Upper lobe of left lung (tissue), 4 donors: ENCODE results near the gene KCNQ4.

Experiments
- EP300 ChIP-seq, 4 donors: sonication (generic); formaldehyde crosslinking; IDR thresholded peaks; one replicate each; pipeline ENCODE4 v1.5.1; 2017; ENCODE audit warnings: antibody characterized with exemption in 4 of 4, control low read depth in 2 of 4
- POLR2A ChIP-seq, 4 donors: fragments of 450-650 bp; IDR thresholded peaks; one replicate each; pipeline ENCODE4 v1.5.1; 2016 to 2017; ENCODE audit warnings: antibody characterized with exemption in 4 of 4, mild to moderate bottlenecking in 2 of 4
- POLR2AphosphoS5 ChIP-seq, 2 donors: sonication (generic); formaldehyde crosslinking; IDR thresholded peaks; one replicate each; pipeline ENCODE4 v1.5.1; 2017; ENCODE audit warnings: antibody characterized with exemption in 2 of 2
- TF ChIP-seq, protein P1 (sequence below), 6 experiments: fragments of 450-650 bp in 4 of 6; fragments of 200-600 bp in 2 of 6; sonication (generic) in 2 of 6; IDR thresholded peaks; one replicate each; pipeline ENCODE4 v1.5.1; 2016 to 2019; ENCODE audit warnings: antibody characterized with exemption in 6 of 6

DNA sequence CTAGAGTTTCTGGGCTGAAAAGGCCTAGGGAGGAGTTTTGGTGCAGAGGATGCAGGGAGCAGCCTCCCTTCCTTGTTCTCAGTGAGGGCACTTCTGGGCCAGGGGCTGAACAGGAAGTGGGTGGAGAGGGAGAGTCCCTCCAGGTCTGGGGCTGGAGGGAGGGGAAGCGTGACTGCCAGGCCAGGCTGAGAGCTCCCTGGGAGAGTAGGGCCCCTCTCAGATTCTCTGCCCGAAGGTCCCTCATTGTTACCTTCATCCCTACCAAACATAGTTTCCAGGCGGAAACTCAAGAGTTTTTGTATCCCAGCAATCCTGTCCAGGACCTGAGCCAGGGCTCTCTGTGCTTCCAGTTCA is 41.8 kb downstream of the KCNQ4 start:
- TF ChIP-seq, protein P1, sequence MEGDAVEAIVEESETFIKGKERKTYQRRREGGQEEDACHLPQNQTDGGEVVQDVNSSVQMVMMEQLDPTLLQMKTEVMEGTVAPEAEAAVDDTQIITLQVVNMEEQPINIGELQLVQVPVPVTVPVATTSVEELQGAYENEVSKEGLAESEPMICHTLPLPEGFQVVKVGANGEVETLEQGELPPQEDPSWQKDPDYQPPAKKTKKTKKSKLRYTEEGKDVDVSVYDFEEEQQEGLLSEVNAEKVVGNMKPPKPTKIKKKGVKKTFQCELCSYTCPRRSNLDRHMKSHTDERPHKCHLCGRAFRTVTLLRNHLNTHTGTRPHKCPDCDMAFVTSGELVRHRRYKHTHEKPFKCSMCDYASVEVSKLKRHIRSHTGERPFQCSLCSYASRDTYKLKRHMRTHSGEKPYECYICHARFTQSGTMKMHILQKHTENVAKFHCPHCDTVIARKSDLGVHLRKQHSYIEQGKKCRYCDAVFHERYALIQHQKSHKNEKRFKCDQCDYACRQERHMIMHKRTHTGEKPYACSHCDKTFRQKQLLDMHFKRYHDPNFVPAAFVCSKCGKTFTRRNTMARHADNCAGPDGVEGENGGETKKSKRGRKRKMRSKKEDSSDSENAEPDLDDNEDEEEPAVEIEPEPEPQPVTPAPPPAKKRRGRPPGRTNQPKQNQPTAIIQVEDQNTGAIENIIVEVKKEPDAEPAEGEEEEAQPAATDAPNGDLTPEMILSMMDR (IDR thresholded peaks at IDR 0.05), result no peak
- TF ChIP-seq POLR2A (IDR thresholded peaks at IDR 0.05) (no peak), EP300 (IDR thresholded peaks at IDR 0.05) (no peak), POLR2AphosphoS5 (IDR thresholded peaks at IDR 0.05) (no peak)
